ENCODE data around the gene SEBOX.
A peak's percentile ranks its signal among the peaks of the same experiment; 100 is the strongest.

SEBOX gene

DNA sequence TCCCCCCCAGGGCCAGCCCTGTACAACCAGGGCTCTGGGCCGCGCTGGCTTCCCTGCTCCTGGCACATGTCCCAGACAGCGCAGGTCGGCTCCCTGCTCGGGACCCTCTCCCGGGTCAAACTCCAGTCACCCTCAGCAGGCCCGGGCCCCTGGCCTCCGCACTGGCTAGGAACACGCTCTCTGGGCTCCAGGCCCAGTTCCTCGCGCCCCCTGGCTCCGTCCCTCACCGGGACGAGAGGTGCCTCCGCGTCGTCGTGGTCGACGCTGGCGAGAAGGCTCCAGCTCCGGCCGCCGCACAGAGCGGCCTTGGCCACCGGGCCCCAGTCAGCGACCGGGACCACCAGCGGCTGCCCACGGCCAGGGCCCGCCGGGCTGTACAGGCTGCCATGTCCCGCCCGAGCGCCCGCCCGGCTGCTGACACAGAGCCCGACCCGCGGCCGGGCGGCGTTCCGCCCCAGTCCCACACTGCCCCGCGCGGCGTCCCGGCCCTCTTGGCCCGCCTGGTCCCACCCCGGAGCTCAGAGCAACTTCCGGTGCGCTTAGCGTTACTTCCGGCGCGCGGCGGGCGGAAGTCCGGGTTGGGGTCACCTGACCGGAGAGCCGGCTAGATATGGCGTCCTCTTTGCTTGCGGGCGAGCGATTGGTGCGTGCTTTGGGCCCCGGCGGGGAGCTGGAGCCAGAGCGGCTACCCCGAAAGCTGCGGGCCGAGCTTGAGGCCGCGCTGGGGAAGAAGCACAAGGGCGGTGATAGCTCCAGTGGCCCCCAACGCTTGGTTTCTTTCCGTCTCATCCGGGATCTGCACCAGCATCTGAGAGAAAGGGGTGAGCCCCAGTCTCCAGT, 7.7 kb downstream of the SEBOX start, which contains the start of gene POLDIP2 (continued):
- TF ChIP-seq, protein P1, sequence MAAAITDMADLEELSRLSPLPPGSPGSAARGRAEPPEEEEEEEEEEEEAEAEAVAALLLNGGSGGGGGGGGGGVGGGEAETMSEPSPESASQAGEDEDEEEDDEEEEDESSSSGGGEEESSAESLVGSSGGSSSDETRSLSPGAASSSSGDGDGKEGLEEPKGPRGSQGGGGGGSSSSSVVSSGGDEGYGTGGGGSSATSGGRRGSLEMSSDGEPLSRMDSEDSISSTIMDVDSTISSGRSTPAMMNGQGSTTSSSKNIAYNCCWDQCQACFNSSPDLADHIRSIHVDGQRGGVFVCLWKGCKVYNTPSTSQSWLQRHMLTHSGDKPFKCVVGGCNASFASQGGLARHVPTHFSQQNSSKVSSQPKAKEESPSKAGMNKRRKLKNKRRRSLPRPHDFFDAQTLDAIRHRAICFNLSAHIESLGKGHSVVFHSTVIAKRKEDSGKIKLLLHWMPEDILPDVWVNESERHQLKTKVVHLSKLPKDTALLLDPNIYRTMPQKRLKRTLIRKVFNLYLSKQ (tag by site-specific recombination; IDR thresholded peaks at IDR 0.05; ENCODE audit: borderline replicate concordance), result no peak
- TF ChIP-seq ZNF248 (tag by site-specific recombination; IDR thresholded peaks at IDR 0.05) (no peak), ZNF549 (tag by site-specific recombination; IDR thresholded peaks at IDR 0.05) (no peak), ZNF585B (tag by site-specific recombination; IDR thresholded peaks at IDR 0.05) (no peak), BCL11B (tag by site-specific recombination; IDR thresholded peaks at IDR 0.05; ENCODE audit: low read depth) (peak; percentile 56; the same call in 1 of the 2 replicates), ZNF16 (tag by site-specific recombination; IDR thresholded peaks at IDR 0.05; ENCODE audit: low read depth) (no peak), ZNF596 (tag by site-specific recombination; IDR thresholded peaks at IDR 0.05) (peak; percentile 19; the same call in 1 of the 2 replicates), ZNF146 (tag by site-specific recombination; IDR thresholded peaks at IDR 0.05) (no peak), ZBTB17 (tag by site-specific recombination; IDR thresholded peaks at IDR 0.05) (peak; percentile 87), ZNF133 (tag by site-specific recombination; IDR thresholded peaks at IDR 0.05) (no peak), ZNF501 (tag by site-specific recombination; IDR thresholded peaks at IDR 0.05) (no peak; the same call in 1 of the 2 replicates), ZNF302 (tag by site-specific recombination; IDR thresholded peaks at IDR 0.05; ENCODE audit: low read depth) (no peak), ZNF37A (tag by site-specific recombination; IDR thresholded peaks at IDR 0.05) (0 out of 2 replicates have a peak, but pooled peaks have one; percentile 26), ZBTB20 (tag by site-specific recombination; IDR thresholded peaks at IDR 0.05) (peak; percentile 45; the same call in 1 of the 2 replicates), YY1 (tag by site-specific recombination; IDR thresholded peaks at IDR 0.05) (peak; percentile 94), MZF1 (tag by site-specific recombination; IDR thresholded peaks at IDR 0.05; ENCODE audit: borderline replicate concordance) (no peak), SP7 (tag by site-specific recombination; IDR thresholded peaks at IDR 0.05) (peak; percentile 74), ZBTB7A (tag by site-specific recombination; IDR thresholded peaks at IDR 0.05; ENCODE audit: low read depth) (no peak), ZNF629 (tag by site-specific recombination; IDR thresholded peaks at IDR 0.05) (peak; percentile 82), ZNF391 (tag by site-specific recombination; IDR thresholded peaks at IDR 0.05; ENCODE audit: borderline replicate concordance, low read depth) (no peak), ZNF155 (tag by site-specific recombination; IDR thresholded peaks at IDR 0.05) (no peak), ZNF610 (tag by site-specific recombination; IDR thresholded peaks at IDR 0.05; ENCODE audit: borderline replicate concordance) (no peak), ZNF830 (tag by site-specific recombination; IDR thresholded peaks at IDR 0.05; ENCODE audit: low read depth) (no peak), REPIN1 (tag by site-specific recombination; IDR thresholded peaks at IDR 0.05; ENCODE audit: low read depth) (no peak), ZSCAN16 (tag by site-specific recombination; IDR thresholded peaks at IDR 0.05) (no peak), ZNF768 (tag by site-specific recombination; IDR thresholded peaks at IDR 0.05) (no peak), ZNF623 (tag by site-specific recombination; IDR thresholded peaks at IDR 0.05) (peak; percentile 25; the same call in 1 of the 2 replicates), ZNF157 (tag by site-specific recombination; IDR thresholded peaks at IDR 0.05) (no peak), ZNF837 (tag by site-specific recombination; IDR thresholded peaks at IDR 0.05) (no peak)
- TF ChIP-seq, protein P2, sequence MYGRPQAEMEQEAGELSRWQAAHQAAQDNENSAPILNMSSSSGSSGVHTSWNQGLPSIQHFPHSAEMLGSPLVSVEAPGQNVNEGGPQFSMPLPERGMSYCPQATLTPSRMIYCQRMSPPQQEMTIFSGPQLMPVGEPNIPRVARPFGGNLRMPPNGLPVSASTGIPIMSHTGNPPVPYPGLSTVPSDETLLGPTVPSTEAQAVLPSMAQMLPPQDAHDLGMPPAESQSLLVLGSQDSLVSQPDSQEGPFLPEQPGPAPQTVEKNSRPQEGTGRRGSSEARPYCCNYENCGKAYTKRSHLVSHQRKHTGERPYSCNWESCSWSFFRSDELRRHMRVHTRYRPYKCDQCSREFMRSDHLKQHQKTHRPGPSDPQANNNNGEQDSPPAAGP (tag by site-specific recombination; IDR thresholded peaks at IDR 0.05), result peak; percentile 73; the same call in 1 of the 2 replicates
- TF ChIP-seq, protein P3, sequence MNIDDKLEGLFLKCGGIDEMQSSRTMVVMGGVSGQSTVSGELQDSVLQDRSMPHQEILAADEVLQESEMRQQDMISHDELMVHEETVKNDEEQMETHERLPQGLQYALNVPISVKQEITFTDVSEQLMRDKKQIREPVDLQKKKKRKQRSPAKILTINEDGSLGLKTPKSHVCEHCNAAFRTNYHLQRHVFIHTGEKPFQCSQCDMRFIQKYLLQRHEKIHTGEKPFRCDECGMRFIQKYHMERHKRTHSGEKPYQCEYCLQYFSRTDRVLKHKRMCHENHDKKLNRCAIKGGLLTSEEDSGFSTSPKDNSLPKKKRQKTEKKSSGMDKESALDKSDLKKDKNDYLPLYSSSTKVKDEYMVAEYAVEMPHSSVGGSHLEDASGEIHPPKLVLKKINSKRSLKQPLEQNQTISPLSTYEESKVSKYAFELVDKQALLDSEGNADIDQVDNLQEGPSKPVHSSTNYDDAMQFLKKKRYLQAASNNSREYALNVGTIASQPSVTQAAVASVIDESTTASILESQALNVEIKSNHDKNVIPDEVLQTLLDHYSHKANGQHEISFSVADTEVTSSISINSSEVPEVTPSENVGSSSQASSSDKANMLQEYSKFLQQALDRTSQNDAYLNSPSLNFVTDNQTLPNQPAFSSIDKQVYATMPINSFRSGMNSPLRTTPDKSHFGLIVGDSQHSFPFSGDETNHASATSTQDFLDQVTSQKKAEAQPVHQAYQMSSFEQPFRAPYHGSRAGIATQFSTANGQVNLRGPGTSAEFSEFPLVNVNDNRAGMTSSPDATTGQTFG (tag by site-specific recombination; IDR thresholded peaks at IDR 0.05; ENCODE audit: borderline replicate concordance), result no peak
- TF ChIP-seq, protein P4, sequence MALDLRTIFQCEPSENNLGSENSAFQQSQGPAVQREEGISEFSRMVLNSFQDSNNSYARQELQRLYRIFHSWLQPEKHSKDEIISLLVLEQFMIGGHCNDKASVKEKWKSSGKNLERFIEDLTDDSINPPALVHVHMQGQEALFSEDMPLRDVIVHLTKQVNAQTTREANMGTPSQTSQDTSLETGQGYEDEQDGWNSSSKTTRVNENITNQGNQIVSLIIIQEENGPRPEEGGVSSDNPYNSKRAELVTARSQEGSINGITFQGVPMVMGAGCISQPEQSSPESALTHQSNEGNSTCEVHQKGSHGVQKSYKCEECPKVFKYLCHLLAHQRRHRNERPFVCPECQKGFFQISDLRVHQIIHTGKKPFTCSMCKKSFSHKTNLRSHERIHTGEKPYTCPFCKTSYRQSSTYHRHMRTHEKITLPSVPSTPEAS (tag by site-specific recombination; IDR thresholded peaks at IDR 0.05), result no peak
- TF ChIP-seq, protein P5, sequence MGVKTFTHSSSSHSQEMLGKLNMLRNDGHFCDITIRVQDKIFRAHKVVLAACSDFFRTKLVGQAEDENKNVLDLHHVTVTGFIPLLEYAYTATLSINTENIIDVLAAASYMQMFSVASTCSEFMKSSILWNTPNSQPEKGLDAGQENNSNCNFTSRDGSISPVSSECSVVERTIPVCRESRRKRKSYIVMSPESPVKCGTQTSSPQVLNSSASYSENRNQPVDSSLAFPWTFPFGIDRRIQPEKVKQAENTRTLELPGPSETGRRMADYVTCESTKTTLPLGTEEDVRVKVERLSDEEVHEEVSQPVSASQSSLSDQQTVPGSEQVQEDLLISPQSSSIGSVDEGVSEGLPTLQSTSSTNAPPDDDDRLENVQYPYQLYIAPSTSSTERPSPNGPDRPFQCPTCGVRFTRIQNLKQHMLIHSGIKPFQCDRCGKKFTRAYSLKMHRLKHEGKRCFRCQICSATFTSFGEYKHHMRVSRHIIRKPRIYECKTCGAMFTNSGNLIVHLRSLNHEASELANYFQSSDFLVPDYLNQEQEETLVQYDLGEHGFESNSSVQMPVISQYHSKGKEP (tag by site-specific recombination; IDR thresholded peaks at IDR 0.05), result 0 out of 2 replicates have a peak, but pooled peaks have one; percentile 49

All from HEK293 (cell line).